Measurements from ENCODE around the gene TLR4.

TLR4 gene

GRCh38 chr9:117746263-117746662 is 42.1 kb downstream of the TLR4 start:
- Histone ChIP-seq H3K4me3 (ENCODE audit: severe bottlenecking) (no peak overlapping the region), H3K27ac (ENCODE audit: poor library complexity, severe bottlenecking) (no peak overlapping the region), H3K4me1 (ENCODE audit: insufficient read depth, poor library complexity, severe bottlenecking) (no peaks in the 10 kb centered on the region), H3K36me3 (ENCODE audit: low read depth) (no peaks in the 10 kb centered on the region), H3K9me3 (ENCODE audit: severe bottlenecking) (no peaks in the 10 kb centered on the region), H3K27me3 (ENCODE audit: insufficient read depth, poor library complexity, severe bottlenecking) (peaks cover 36% of the 10 kb centered on the region)
- TF ChIP-seq, protein P1, sequence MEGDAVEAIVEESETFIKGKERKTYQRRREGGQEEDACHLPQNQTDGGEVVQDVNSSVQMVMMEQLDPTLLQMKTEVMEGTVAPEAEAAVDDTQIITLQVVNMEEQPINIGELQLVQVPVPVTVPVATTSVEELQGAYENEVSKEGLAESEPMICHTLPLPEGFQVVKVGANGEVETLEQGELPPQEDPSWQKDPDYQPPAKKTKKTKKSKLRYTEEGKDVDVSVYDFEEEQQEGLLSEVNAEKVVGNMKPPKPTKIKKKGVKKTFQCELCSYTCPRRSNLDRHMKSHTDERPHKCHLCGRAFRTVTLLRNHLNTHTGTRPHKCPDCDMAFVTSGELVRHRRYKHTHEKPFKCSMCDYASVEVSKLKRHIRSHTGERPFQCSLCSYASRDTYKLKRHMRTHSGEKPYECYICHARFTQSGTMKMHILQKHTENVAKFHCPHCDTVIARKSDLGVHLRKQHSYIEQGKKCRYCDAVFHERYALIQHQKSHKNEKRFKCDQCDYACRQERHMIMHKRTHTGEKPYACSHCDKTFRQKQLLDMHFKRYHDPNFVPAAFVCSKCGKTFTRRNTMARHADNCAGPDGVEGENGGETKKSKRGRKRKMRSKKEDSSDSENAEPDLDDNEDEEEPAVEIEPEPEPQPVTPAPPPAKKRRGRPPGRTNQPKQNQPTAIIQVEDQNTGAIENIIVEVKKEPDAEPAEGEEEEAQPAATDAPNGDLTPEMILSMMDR (IDR thresholded peaks at IDR 0.05; ENCODE audit: poor library complexity, severe bottlenecking): no peak
- ATAC-seq (ENCODE audit: low read depth): no peak
- DNase-seq (ENCODE audit: low spot score): no peak

DNA sequence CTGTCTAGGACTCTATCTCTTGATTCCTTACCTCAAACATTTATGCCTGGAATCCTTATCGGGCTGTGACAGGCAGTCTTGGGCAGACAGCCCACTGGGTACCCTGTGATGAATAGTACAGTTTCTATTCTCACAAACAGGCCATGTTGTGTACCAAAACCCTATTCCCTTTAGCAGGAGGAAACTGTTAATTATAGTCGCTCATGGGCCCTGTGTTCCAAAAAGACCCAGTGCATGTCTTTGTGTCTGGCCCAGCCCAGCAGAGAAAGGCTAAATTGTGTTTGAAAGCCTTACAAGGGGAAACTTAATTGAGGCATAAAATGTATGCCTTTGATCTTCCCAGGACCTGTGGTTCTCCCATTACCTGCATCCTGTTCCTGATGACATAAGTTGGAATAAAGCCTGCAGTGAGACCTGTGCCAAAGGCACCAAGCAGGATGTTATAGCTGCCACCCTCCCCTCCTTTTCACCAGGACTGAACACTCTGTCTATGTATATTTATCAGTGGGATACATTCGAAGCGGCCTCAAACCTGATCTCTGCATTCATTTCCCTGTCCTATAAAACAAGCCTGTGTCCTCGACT is 43.3 kb downstream of the TLR4 start:
- Histone ChIP-seq H3K4me1 (ENCODE audit: insufficient read depth, poor library complexity, severe bottlenecking) (no peaks in the 10 kb centered on the region), H3K9me3 (ENCODE audit: severe bottlenecking) (no peaks in the 10 kb centered on the region), H3K27me3 (ENCODE audit: insufficient read depth, poor library complexity, severe bottlenecking) (peaks cover 36% of the 10 kb centered on the region), H3K36me3 (ENCODE audit: low read depth) (no peaks in the 10 kb centered on the region), H3K4me3 (ENCODE audit: severe bottlenecking) (no peak overlapping the region), H3K27ac (ENCODE audit: poor library complexity, severe bottlenecking) (no peak overlapping the region)
- ATAC-seq (ENCODE audit: low read depth): no peak
- no peak for DNase-seq (ENCODE audit: low spot score)
- TF ChIP-seq, protein P1 (IDR thresholded peaks at IDR 0.05; ENCODE audit: poor library complexity, severe bottlenecking): no peak

GRCh38 chr9:117750401-117750800 is 46.2 kb downstream of the TLR4 start:
- H3K4me1 ChIP-seq (ENCODE audit: insufficient read depth, poor library complexity, severe bottlenecking): no peaks in the 10 kb centered on the region
- DNase-seq (ENCODE audit: low spot score): no peak
- no peak overlapping the region for H3K4me3 ChIP-seq (ENCODE audit: severe bottlenecking)
- no peaks in the 10 kb centered on the region for H3K36me3 ChIP-seq (ENCODE audit: low read depth)
- H3K9me3 ChIP-seq (ENCODE audit: severe bottlenecking): no peaks in the 10 kb centered on the region
- ATAC-seq (ENCODE audit: low read depth): no peak
- H3K27me3 ChIP-seq (ENCODE audit: insufficient read depth, poor library complexity, severe bottlenecking): peaks cover 8% of the 10 kb centered on the region
- H3K27ac ChIP-seq (ENCODE audit: poor library complexity, severe bottlenecking): no peak overlapping the region
- TF ChIP-seq, protein P1 (IDR thresholded peaks at IDR 0.05; ENCODE audit: poor library complexity, severe bottlenecking): no peak

DNA sequence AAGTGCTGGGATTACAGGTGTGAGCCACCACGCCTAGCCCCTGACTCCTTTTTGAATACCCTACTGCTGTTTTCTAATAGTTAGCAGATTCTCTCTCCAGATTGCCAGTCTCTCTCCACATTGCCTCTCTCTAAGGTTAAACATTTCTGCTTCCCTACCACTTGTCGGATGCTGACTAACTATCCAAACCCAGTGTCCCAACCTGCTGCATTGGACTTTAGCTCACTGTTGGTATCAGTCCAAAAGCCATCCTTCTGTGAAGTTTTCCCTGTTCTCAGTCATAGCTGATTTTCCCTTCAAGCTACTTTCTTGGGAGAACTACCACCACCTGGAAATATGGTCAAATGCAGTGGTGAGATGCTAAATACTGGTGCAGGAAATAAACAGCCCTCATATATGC is 48.7 kb downstream of the TLR4 start:
- no peak overlapping the region for H3K27ac ChIP-seq (ENCODE audit: poor library complexity, severe bottlenecking)
- no peaks in the 10 kb centered on the region for H3K9me3 ChIP-seq (ENCODE audit: severe bottlenecking)
- no peaks in the 10 kb centered on the region for H3K4me1 ChIP-seq (ENCODE audit: insufficient read depth, poor library complexity, severe bottlenecking)
- no peak overlapping the region for H3K4me3 ChIP-seq (ENCODE audit: severe bottlenecking)
- ATAC-seq (ENCODE audit: low read depth) (no peak), DNase-seq (ENCODE audit: low spot score) (no peak)
- TF ChIP-seq, protein P1 (IDR thresholded peaks at IDR 0.05; ENCODE audit: poor library complexity, severe bottlenecking): no peak
- no peaks in the 10 kb centered on the region for H3K27me3 ChIP-seq (ENCODE audit: insufficient read depth, poor library complexity, severe bottlenecking)
- H3K36me3 ChIP-seq (ENCODE audit: low read depth): no peaks in the 10 kb centered on the region

DNA sequence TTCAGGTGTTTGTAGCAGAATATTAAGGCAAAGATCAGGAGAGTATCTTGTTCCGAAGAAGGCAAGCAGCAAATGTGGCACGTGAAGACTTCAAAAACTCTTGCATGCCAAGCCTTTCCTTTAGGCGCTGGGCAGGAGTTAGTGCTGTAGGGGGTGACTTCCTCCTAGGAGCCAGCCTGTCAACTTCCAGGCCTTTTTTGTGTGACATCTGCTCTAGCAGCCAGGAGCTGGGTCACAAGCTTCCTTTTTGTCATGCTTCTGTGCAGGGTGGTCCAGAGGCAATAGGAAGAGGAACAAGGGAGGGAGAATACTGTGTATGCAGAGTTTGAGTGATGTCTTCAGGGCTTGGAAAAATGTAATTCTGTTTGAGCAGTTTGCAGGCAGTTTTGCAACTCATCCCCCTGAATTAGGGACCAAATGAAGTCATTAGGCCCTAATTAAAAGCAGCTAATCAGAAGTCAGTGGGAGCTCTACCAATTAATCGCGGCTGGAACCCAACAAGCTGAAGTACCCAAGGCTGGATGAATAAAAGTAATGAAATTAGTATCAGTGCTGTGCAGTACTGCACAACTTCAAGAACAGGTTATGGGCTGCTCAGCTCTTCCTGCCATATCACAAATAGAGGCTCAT is 53.5 kb downstream of the TLR4 start:
- TF ChIP-seq, protein P1 (IDR thresholded peaks at IDR 0.05; ENCODE audit: poor library complexity, severe bottlenecking): no peak
- ATAC-seq (ENCODE audit: low read depth): no peak
- Histone ChIP-seq H3K4me1 (ENCODE audit: insufficient read depth, poor library complexity, severe bottlenecking) (no peaks in the 10 kb centered on the region), H3K27ac (ENCODE audit: poor library complexity, severe bottlenecking) (no peak overlapping the region), H3K4me3 (ENCODE audit: severe bottlenecking) (no peak overlapping the region), H3K36me3 (ENCODE audit: low read depth) (no peaks in the 10 kb centered on the region), H3K9me3 (ENCODE audit: severe bottlenecking) (no peaks in the 10 kb centered on the region), H3K27me3 (ENCODE audit: insufficient read depth, poor library complexity, severe bottlenecking) (no peaks in the 10 kb centered on the region)
- no peak for DNase-seq (ENCODE audit: low spot score)

Data from RWPE2 (cell line).